Measurements from ENCODE around the gene SPATA16.

SPATA16 gene

GRCh38 chr3:172908771-172909270 is 232.2 kb downstream of the SPATA16 start:
- no peak overlapping the region for H3K4me3 ChIP-seq (ENCODE audit: low read depth, low read length)
- H3K27me3 ChIP-seq (replicated peaks) = no peaks in the 10 kb centered on the region
- DNase-seq = no peak
- H3K27ac ChIP-seq = no peak overlapping the region
- in situ Hi-C loops (cut with HindIII; ENCODE audit: low pct_ligation_motif_present, low sequenced_read_pairs) = no loop called here
- TF ChIP-seq CTCF (IDR thresholded peaks at IDR 0.05; ENCODE audit: low read depth, low read length, missing control alignments) = no peak
- no peaks in the 10 kb centered on the region for H3K36me3 ChIP-seq (replicated peaks)

DNA sequence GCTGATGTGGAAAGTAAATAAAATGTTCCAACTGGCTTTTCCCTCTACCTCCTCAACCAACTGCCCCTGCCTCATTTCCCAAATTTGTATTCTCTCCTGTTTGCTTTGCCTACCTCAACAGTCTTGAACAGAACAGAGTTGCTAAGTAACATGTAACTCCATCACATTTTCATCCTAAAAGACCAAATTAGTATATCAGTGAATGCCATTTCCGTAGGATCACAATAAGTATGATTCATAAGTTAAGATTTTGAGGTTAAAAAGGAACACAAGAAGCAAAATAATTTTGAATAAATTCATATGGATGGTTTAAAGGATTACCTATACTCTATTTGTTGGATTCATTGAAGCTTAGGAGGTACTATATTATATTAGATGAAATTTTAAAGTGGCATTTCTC is 235.6 kb downstream of the SPATA16 start:
- in situ Hi-C loops (cut with HindIII; ENCODE audit: low pct_ligation_motif_present, low sequenced_read_pairs) = no loop called here
- Histone ChIP-seq H3K27me3 (replicated peaks) (no peaks in the 10 kb centered on the region), H3K36me3 (replicated peaks) (no peaks in the 10 kb centered on the region), H3K27ac (no peak overlapping the region), H3K4me3 (ENCODE audit: low read depth, low read length) (no peak overlapping the region)
- DNase-seq = no peak
- TF ChIP-seq CTCF (IDR thresholded peaks at IDR 0.05; ENCODE audit: low read depth, low read length, missing control alignments) = no peak

DNA sequence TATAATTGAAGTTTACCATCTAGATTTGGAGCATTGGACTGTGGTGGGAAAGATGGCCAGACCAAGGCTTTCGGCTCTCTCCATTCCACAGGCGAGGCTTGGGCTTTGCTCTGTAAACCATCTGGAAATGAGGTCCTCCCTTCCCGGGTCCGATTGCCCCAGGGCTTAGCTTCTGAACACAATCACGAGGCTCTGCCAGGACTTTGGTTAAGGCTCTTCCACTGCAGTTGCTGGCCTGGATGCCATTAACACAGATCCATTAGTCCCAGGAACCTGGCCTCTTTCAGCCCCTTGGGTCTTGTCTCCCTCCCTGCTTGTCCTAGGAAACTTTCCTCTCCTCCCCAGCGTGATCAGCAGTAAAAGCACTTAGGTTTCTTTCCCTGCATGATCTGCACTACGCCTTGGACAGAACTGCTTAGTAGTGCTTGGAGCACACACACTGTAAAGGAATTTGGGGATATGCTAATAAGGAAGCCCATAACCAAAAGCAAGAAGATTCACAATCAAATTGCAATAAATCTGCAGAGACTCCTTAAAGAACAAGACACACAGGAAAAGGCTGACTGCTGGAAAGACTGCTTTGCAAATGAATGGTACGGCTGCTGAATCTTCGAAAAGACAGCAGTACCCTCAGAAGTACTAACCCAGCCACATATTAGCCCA is 236.2 kb downstream of the SPATA16 start:
- Histone ChIP-seq H3K27ac (no peak overlapping the region), H3K36me3 (replicated peaks) (no peaks in the 10 kb centered on the region), H3K4me3 (ENCODE audit: low read depth, low read length) (no peak overlapping the region), H3K27me3 (replicated peaks) (no peaks in the 10 kb centered on the region)
- in situ Hi-C loops (cut with HindIII; ENCODE audit: low pct_ligation_motif_present, low sequenced_read_pairs) = no loop called here
- no peak for TF ChIP-seq CTCF (IDR thresholded peaks at IDR 0.05; ENCODE audit: low read depth, low read length, missing control alignments)
- DNase-seq = no peak

- no peaks in the 10 kb centered on the region for H3K27me3 ChIP-seq (replicated peaks)
- no peak overlapping the region for H3K27ac ChIP-seq
- no peak overlapping the region for H3K4me3 ChIP-seq (ENCODE audit: low read depth, low read length)
- DNase-seq = no peak
- in situ Hi-C loops (cut with HindIII; ENCODE audit: low pct_ligation_motif_present, low sequenced_read_pairs) = no loop called here
- TF ChIP-seq CTCF (IDR thresholded peaks at IDR 0.05; ENCODE audit: low read depth, low read length, missing control alignments) = no peak
- no peaks in the 10 kb centered on the region for H3K36me3 ChIP-seq (replicated peaks)
Measured at GRCh38 chr3:172903642-172904320, 237.3 kb downstream of the SPATA16 start.

DNA sequence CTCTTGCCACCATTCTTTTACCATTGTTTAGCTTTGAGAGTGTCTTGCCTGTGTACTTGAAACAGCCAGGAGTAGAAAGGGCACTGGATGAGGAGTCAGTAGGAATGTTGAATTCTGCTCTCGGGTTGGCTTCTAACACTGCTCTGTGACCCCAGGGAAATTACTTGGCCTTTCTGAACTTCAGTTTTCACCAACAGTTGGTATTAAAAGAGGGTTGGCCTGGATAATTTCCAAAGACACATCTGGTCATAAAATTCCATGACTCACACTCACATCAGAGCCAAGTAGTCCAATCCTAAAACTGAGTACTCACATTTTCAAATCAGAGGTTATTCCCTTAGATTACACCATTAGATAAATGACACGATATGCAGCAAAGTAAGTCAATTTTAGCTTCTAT is 248.9 kb downstream of the SPATA16 start:
- Histone ChIP-seq H3K36me3 (replicated peaks) (no peaks in the 10 kb centered on the region), H3K27ac (no peak overlapping the region), H3K27me3 (replicated peaks) (no peaks in the 10 kb centered on the region), H3K4me3 (ENCODE audit: low read depth, low read length) (no peak overlapping the region)
- peak; percentile 20 for DNase-seq
- in situ Hi-C loops (cut with HindIII; ENCODE audit: low pct_ligation_motif_present, low sequenced_read_pairs) = no loop called here
- TF ChIP-seq CTCF (IDR thresholded peaks at IDR 0.05; ENCODE audit: low read depth, low read length, missing control alignments) = no peak

All from brain microvascular endothelial cell (primary cell).